Activated B cell treated with CpG ODN at 0.5 μM for 24 hours (primary cell): ENCODE data around the gene CENPX. TPM values are rescaled to one million over a fixed set of nuclear protein-coding genes. Genes with fewer than 3 reads are reported as not detected.

Source experiments
- ATAC-seq: fragments of 200-7000 bp; cut with Tn5 transposase; one replicate; pipeline ENCODE4 v1.10.0; 2021; ENCODE audit warnings: low read depth, mild to moderate bottlenecking, moderate library complexity
- CTCF ChIA-PET: fragments of 350-600 bp; sonication (Branson Sonifier 250); formaldehyde crosslinking; loops from one replicate; lab custom pipeline; 2021; ENCODE audit warnings: antibody characterized with exemption; lab: Charles Lee
- POLR2A ChIA-PET: fragments of 350-600 bp; sonication (Branson Sonifier 250); formaldehyde crosslinking; loops from one replicate; lab custom pipeline; 2021; ENCODE audit warnings: antibody characterized with exemption; lab: Charles Lee
- DNase-seq: peaks from one replicate; pipeline ENCODE4 v3.0.0; 2022
- H3K27ac Mint-ChIP-seq: one replicate; pipeline ENCODE4 v1.8.0; 2020; ENCODE audit warnings: mixed read lengths
- H3K27me3 Mint-ChIP-seq: one replicate; pipeline ENCODE4 v1.8.0; 2021; ENCODE audit warnings: mixed read lengths
- H3K36me3 Mint-ChIP-seq: one replicate; pipeline ENCODE4 v1.8.0; 2021; ENCODE audit warnings: low read depth, mixed read lengths
- H3K4me1 Mint-ChIP-seq: one replicate; pipeline ENCODE4 v1.8.0; 2021; ENCODE audit warnings: mixed read lengths
- H3K4me3 Mint-ChIP-seq: one replicate; pipeline ENCODE4 v1.8.0; 2020; ENCODE audit warnings: mild to moderate bottlenecking, mixed read lengths
- H3K9me3 Mint-ChIP-seq: one replicate; pipeline ENCODE4 v1.8.0; 2020; ENCODE audit warnings: mixed read lengths
- intact Hi-C: fragments of 100-400 bp; cut with micrococcal nuclease; formaldehyde crosslinking; loops from one replicate; pipeline ENCODE4 v1.15.1; 2024
- total RNA-seq: library from RNA; stranded (reverse); gene quantifications from 2 replicates; pipeline ENCODE4 v1.2.3, GENCODE V29; 2022
- TF ChIP-seq, protein P1 (sequence below): fragments of 200-600 bp; IDR thresholded peaks from one replicate; pipeline ENCODE4 v1.8.0; 2022; ENCODE audit warnings: antibody characterized with exemption, mild to moderate bottlenecking

CENPX gene
- total RNA-seq, 1 donor from 2014 or later, result 41.7 TPM

DNA sequence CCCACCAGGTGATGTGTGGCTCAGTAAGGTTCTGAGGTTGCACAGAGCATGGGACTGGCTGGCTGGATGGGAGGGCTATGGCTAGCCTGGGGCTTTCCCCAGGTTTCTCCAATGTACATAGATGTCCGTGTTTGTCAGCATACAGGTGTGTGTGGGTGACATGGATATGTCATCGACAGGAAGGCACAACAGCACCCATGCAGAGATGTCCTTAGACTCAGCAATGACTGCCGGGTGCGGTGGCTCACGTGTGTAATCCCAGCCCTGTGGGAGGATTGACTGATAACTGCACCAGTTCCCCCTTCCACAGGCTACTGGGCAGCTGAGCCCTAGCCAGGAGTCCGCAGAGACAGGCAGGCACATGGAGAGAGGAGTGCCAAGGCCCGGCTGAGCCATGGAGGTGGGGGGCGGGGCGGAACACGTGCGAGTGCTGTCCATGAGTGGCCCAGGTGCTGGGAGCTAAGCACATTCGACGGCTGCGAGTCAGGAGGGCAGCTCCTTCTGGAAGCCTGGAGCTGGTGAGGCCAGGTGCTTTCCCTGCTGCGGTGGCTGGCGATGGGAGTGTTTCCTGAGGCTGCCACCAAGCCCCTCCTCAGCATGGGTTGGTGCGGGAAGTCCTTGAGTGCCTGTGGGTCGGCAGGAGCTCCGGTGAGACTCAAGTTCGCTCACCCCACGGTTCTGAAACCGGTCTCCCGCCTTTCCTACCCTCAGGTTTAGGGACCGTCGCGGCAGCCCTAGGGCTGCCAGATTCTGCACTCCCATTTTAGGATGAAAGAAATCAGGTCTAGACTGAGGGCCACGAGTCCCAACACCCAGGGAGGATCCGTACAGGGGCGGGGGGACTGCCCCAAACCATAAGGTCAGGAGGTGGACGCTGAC lies 46.1 kb downstream of the CENPX start:
- Mint-ChIP-seq H3K9me3 (no peaks in the 10 kb centered on the region), H3K27me3 (no peaks in the 10 kb centered on the region), H3K4me3 (peak overlapping the region; percentile 95), H3K36me3 (peaks cover 15% of the 10 kb centered on the region), H3K27ac (peak overlapping the region; percentile 93), H3K4me1 (peaks cover 25% of the 10 kb centered on the region)
- peak; percentile 8 for ATAC-seq
- ChIA-PET CTCF (interaction anchor here (1.1 to 2.0 kb wide), 2 partner anchors 10 to 17 kb away, joined by 3 to 9 read pairs; no protein-coding TSS in a partner anchor), POLR2A (interaction anchor here (0.9 to 2.3 kb wide), 5 partner anchors 9 to 104 kb away, joined by 3 to 20 read pairs (median 5); partner anchors contain the start of genes DCXR and MAFG)
- intact Hi-C loops, result loop anchor here (1.0 to 5.0 kb wide), 6 partner anchors 8 to 122 kb away; partner anchors contain the start of genes DCXR, FASN, LRRC45 and MAFG
- no peak for DNase-seq
- TF ChIP-seq, protein P1, sequence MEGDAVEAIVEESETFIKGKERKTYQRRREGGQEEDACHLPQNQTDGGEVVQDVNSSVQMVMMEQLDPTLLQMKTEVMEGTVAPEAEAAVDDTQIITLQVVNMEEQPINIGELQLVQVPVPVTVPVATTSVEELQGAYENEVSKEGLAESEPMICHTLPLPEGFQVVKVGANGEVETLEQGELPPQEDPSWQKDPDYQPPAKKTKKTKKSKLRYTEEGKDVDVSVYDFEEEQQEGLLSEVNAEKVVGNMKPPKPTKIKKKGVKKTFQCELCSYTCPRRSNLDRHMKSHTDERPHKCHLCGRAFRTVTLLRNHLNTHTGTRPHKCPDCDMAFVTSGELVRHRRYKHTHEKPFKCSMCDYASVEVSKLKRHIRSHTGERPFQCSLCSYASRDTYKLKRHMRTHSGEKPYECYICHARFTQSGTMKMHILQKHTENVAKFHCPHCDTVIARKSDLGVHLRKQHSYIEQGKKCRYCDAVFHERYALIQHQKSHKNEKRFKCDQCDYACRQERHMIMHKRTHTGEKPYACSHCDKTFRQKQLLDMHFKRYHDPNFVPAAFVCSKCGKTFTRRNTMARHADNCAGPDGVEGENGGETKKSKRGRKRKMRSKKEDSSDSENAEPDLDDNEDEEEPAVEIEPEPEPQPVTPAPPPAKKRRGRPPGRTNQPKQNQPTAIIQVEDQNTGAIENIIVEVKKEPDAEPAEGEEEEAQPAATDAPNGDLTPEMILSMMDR, result no peak

DNA sequence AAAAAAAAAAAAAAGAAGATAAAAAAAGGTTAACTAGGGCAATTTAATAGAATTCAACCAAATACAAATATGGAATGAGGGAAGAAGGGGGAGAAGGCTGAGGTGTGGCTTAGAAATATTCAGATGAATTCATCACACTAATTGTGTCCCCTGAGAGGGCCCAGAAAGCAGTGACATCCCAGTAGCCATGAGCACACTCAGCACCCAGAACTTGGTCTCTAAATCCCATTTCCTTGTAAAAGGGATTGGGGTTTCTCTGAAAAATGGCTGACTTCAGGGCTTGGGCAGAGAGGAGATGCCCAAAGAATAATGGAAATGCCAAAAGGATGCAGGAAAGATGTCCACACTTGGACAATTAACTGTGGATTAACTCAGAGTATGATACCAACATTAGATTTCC lies 49.2 kb downstream of the CENPX start:
- Mint-ChIP-seq H3K4me1 (peaks cover 12% of the 10 kb centered on the region), H3K27me3 (no peaks in the 10 kb centered on the region), H3K27ac (no peak overlapping the region), H3K36me3 (peaks cover 3% of the 10 kb centered on the region), H3K4me3 (no peak overlapping the region), H3K9me3 (no peaks in the 10 kb centered on the region)
- TF ChIP-seq, protein P1, result no peak
- POLR2A ChIA-PET, result no interaction called here
- intact Hi-C loops, result no loop called here
- CTCF ChIA-PET, result no interaction called here
- no peak for DNase-seq
- ATAC-seq, result no peak

DNA sequence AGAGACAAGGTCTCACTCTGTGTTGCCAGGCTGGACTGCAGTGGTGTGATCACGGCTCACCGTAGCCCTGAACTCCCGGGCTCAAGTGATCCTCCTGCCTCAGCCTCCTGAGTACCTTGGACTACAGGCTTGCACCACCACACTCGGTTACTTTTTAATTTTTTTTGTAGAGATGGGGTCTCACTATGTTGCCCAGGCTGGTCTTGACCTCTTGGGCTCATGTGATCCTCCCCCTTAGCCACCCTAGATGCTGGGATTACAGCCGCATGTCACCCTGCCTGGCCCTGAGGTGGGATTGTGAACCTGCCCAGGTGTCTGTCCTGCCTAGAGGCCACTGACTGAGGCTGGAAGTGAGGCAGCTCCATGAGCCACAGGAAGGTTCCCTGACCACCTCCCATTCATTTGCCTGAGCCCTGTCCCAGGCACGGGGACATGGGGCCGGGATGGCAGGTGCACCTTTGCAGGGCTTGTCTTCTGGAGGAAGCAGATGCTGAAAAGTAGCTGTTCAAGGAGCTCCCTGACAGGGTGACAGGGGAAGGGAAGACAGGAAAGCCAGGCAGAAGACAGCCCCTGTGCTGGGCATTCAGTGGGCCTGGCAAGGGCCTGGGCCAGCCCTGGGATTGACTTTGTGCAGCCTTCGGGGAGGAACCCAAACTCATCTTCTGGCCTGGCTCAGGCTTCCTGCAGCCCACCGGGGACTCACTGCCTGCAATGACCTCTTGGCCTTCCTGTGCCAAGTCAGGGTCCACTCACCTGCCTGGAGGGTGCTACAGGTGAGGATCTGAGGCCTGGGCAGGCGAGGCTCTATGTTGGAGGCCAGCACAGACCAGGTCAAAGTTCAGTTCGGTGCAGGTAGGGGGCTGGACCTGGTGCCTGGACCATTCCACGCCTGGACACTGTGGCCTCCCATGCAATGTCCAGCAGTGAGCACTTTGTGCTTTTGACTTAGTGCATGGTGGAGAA lies 53.5 kb downstream of the CENPX start:
- peaks cover 4% of the 10 kb centered on the region for H3K27me3 Mint-ChIP-seq
- peaks cover 14% of the 10 kb centered on the region for H3K4me1 Mint-ChIP-seq
- intact Hi-C loops, result loop anchor here (1.0 kb wide), 1 partner anchor 8 kb away; the partner anchor contains the start of gene ASPSCR1
- no peaks in the 10 kb centered on the region for H3K36me3 Mint-ChIP-seq
- H3K9me3 Mint-ChIP-seq, result no peaks in the 10 kb centered on the region
- no peak for ATAC-seq
- H3K4me3 Mint-ChIP-seq, result no peak overlapping the region
- ChIA-PET CTCF (interaction anchor here (0.9 kb wide), 1 partner anchor 10 kb away, joined by 10 read pairs; no protein-coding TSS in a partner anchor), POLR2A (interaction anchor here (3.3 kb wide), 1 partner anchor 8 kb away, joined by 20 read pairs; the partner anchor contains the start of gene ASPSCR1)
- H3K27ac Mint-ChIP-seq, result no peak overlapping the region
- no peak for DNase-seq
- TF ChIP-seq, protein P1, result no peak

Other genes starting within 250 kb of the CENPX start
- gene GCGR, start 218.7 kb downstream of the CENPX start, total RNA-seq, result 0.20 TPM in 1 of 2 replicates, not detected in the other
- gene MCRIP1, start 189.6 kb downstream of the CENPX start, total RNA-seq, result 75.0 and 90.4 TPM in 2 replicates
- not detected in 2 replicates for gene PPP1R27, start 187.8 kb downstream of the CENPX start, total RNA-seq
- 202 and 225 TPM in 2 replicates for gene P4HB, start 162.3 kb downstream of the CENPX start, total RNA-seq
- gene ARHGDIA, start 151.5 kb downstream of the CENPX start, total RNA-seq, result 396 and 464 TPM in 2 replicates
- gene ALYREF, start 131.3 kb downstream of the CENPX start, total RNA-seq, result 85.3 and 99.3 TPM in 2 replicates
- gene ANAPC11, start 131.2 kb downstream of the CENPX start, total RNA-seq, result 64.2 and 83.8 TPM in 2 replicates
- 0.24 and 0.27 TPM in 2 replicates for gene NPB, start 120.6 kb downstream of the CENPX start, total RNA-seq
- gene PCYT2, start 111.5 kb downstream of the CENPX start, total RNA-seq, result 40.3 and 44.1 TPM in 2 replicates
- gene SIRT7, start 104.7 kb downstream of the CENPX start, total RNA-seq, result 57.6 and 66.4 TPM in 2 replicates
- gene MAFG, start 95.1 kb downstream of the CENPX start, total RNA-seq, result 27.9 and 30.7 TPM in 2 replicates
- gene PYCR1, start 85.6 kb downstream of the CENPX start, total RNA-seq, result 28.5 and 37.2 TPM in 2 replicates
- not detected in 2 replicates for gene MYADML2, start 75.6 kb downstream of the CENPX start, total RNA-seq
- 0.22 TPM in 1 of 2 replicates, not detected in the other for gene NOTUM, start 61.7 kb downstream of the CENPX start, total RNA-seq
- gene ASPSCR1, start 45.2 kb downstream of the CENPX start, total RNA-seq, result 40.0 and 50.0 TPM in 2 replicates
- 10.6 and 10.8 TPM in 2 replicates for gene LRRC45, start 427 bp upstream of the CENPX start, total RNA-seq
- 0.49 TPM in 1 of 2 replicates, not detected in the other for gene RAC3, start 8.8 kb upstream of the CENPX start, total RNA-seq
- gene DCXR, start 14.8 kb upstream of the CENPX start, total RNA-seq, result 84.3 and 85.2 TPM in 2 replicates
- gene RFNG, start 28.9 kb upstream of the CENPX start, total RNA-seq, result 17.7 and 18.7 TPM in 2 replicates
- gene GPS1, start 29.0 kb upstream of the CENPX start, total RNA-seq, result 88.7 and 94.7 TPM in 2 replicates
- gene DUS1L, start 42.9 kb upstream of the CENPX start, total RNA-seq, result 127 and 134 TPM in 2 replicates
- 104 and 121 TPM in 2 replicates for gene FASN, start 75.4 kb upstream of the CENPX start, total RNA-seq
- 56.6 TPM in 2 replicates for gene CCDC57, start 190.0 kb upstream of the CENPX start, total RNA-seq
- 24.6 and 26.5 TPM in 2 replicates for gene SLC16A3, start 206.2 kb upstream of the CENPX start, total RNA-seq